HG03159 (cell line): ENCODE results near the gene PAPSS1.
"Not testable (repeated sequence)": the region's sequence is repeated elsewhere in the genome, so short reads cannot be mapped to it uniquely, and the experiment has no call there.

ENCODE experiments used
- ATAC-seq: cut with Tn5 transposase; IDR thresholded peaks from one replicate; pipeline ENCODE4 v1.9.1; 2021; ENCODE audit warnings: mild to moderate bottlenecking, moderate library complexity; ENCODE audit not compliant: unreplicated experiment

Gene PAPSS1

GRCh38 chr4:107719922-107720722, at the start of gene PAPSS1:
TSS of gene PAPSS1 (minus strand) at chr4:107720234. CDS start at chr4:107720179, 55 bp downstream.
- peak; percentile 89 for ATAC-seq

- ATAC-seq: no peak
Observed at GRCh38 chr4:107760281-107760947, 40.4 kb upstream of the PAPSS1 start.

GRCh38 chr4:107757864-107758476, 37.9 kb upstream of the PAPSS1 start:
- ATAC-seq: peak; percentile 54

GRCh38 chr4:107757283-107757682, 37.2 kb upstream of the PAPSS1 start:
- no peak for ATAC-seq

- ATAC-seq: no peak
Observed at GRCh38 chr4:107755841-107756356, 35.9 kb upstream of the PAPSS1 start.

- ATAC-seq: no peak
Observed at GRCh38 chr4:107751670-107752069, 31.6 kb upstream of the PAPSS1 start.

GRCh38 chr4:107747748-107748486, 27.9 kb upstream of the PAPSS1 start:
- no peak for ATAC-seq

- no peak for ATAC-seq
Observed at GRCh38 chr4:107746161-107746560, 26.1 kb upstream of the PAPSS1 start.

GRCh38 chr4:107744532-107744931, 24.5 kb upstream of the PAPSS1 start:
- ATAC-seq: no peak

- ATAC-seq: no peak
Observed at GRCh38 chr4:107743532-107743931, 23.5 kb upstream of the PAPSS1 start.

GRCh38 chr4:107742791-107743190, 22.8 kb upstream of the PAPSS1 start:
- no peak for ATAC-seq

GRCh38 chr4:107742196-107742595, 22.2 kb upstream of the PAPSS1 start:
- no peak for ATAC-seq

- ATAC-seq: no peak
Observed at GRCh38 chr4:107740950-107741701, 21.1 kb upstream of the PAPSS1 start.

GRCh38 chr4:107740381-107740780, 20.3 kb upstream of the PAPSS1 start:
- no peak for ATAC-seq

GRCh38 chr4:107737450-107737849, 17.4 kb upstream of the PAPSS1 start:
- ATAC-seq: no peak

- ATAC-seq: peak; percentile 75
Observed at GRCh38 chr4:107736924-107737448, 17.0 kb upstream of the PAPSS1 start.

GRCh38 chr4:107736037-107736436, 16.0 kb upstream of the PAPSS1 start:
- ATAC-seq: no peak

GRCh38 chr4:107734120-107734519, 14.1 kb upstream of the PAPSS1 start:
- peak; percentile 40 for ATAC-seq

- ATAC-seq: no peak
Observed at GRCh38 chr4:107733431-107733925, 13.4 kb upstream of the PAPSS1 start.

- not testable (repeated sequence) for ATAC-seq
Observed at GRCh38 chr4:107729050-107729449, 9.0 kb upstream of the PAPSS1 start.
